Stimulated activated CD4-positive, alpha-beta T cell treated with anti-CD3 and anti-CD28 coated beads, Interleukin-12 subunit alpha, Interleukin-12 subunit beta, amount 100 ng/mL, for 24 hours (primary cell): ENCODE results near the gene TRAPPC6A.

Experiments
- DNase-seq, 2 experiments: peaks; one replicate each; pipeline ENCODE4 v3.0.0-alpha.2; 2020; ENCODE audit warnings: low read depth in 2 of 2

Gene TRAPPC6A

DNA sequence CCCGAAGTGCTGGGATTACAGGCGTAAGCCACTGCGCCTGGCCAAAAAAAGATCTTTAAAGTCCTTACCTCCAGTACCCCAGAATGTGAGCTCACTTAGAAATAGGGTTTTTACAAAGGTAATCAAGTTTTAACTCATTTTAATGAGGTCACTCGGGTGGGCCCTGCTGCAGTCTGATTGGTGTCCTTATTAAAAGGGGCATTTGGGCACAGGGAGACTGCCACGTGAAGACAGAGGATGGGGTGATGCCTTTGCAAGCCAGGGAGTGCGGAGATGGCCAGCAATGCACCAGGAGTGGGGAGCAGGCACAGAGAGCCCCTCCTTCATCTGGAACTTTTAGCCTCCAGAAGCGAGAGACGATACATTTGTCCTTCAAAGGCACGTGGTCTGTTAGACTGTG lies 28.9 kb downstream of the TRAPPC6A start:
- DNase-seq = no peak

DNA sequence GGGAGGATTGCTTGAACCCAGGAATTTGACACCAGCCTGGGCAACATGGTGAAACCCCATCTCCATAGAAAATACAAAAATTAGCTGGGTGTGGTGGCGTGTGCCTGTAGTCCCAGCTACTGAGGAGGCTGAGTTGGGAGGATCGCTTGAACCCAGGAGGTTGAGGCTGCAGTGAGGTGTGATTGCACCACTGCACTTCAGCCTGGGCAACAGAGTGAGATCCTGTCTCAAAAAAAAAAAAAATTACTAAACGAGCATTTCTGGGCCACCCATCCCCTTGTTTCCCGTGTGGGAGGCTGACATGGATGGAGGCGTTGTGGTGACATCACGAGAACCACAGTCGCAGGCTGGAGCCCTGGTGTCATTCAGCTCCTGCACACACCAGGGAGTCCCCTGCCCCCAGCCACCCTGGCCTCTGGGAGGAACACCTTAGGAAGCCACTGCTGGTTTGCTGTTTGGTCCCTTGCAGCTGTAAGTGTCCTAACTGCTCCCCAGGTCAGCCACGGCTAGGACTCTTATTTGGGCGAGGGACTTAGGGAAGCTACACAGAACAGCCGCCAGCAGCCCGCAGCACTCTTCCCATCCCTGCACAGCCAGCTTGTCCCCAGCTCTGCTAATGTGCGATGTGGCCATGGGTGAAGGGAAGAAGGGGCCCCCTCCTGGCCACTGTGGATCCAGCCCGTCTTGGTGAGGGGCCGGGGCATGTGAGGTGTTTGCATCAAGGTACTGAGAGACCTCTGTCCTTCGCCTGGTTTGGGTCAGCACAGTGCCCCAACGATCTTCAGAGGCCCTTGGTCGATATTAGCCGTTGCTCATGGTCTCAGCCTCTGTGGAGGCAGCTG lies 30.0 kb downstream of the TRAPPC6A start:
- no peak for DNase-seq

DNA sequence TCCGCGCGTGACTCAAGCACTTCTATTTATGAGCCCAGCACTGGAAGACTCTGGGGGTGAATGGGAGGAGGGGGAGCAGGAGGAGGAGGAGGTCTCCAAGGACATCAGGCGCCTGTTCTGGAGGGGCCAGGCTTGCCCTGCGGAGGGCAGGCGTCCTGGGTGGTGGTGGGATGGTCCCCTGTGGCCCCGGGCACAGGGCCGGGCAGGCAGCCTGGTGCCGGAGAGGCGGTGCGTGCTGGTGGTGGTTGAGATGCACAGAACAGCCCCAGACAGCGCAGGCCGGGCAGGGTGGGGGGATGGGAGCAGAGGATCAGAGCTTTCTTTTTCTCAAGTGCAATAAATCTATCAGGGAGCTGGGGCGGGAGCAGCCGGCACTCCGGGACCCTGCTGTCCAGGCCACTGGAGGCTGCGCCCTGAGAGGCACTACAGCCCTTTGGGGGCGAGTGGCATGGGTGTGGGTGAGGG lies 31.3 kb downstream of the TRAPPC6A start:
- no peak for DNase-seq

DNA sequence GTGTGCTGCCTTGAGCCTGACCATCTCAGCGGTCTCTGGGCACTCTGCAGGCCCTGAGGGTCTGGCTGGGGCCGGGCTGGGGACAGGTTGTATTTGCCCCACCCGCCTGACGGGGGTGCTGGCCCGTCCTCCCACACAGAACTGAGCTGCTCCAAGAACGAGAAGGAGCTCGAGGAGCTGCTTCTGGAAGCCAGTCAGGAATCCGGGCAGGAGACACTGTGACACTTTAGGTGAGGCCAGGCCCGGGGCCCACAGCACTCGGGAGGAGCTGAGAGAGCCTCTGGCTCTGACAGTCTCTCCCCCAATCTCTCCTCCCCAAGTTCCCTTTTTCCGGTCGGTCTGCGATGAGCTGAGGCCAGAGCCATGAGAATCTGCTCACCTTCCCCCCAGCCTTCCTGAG lies 31.8 kb downstream of the TRAPPC6A start:
- DNase-seq = no peak

DNA sequence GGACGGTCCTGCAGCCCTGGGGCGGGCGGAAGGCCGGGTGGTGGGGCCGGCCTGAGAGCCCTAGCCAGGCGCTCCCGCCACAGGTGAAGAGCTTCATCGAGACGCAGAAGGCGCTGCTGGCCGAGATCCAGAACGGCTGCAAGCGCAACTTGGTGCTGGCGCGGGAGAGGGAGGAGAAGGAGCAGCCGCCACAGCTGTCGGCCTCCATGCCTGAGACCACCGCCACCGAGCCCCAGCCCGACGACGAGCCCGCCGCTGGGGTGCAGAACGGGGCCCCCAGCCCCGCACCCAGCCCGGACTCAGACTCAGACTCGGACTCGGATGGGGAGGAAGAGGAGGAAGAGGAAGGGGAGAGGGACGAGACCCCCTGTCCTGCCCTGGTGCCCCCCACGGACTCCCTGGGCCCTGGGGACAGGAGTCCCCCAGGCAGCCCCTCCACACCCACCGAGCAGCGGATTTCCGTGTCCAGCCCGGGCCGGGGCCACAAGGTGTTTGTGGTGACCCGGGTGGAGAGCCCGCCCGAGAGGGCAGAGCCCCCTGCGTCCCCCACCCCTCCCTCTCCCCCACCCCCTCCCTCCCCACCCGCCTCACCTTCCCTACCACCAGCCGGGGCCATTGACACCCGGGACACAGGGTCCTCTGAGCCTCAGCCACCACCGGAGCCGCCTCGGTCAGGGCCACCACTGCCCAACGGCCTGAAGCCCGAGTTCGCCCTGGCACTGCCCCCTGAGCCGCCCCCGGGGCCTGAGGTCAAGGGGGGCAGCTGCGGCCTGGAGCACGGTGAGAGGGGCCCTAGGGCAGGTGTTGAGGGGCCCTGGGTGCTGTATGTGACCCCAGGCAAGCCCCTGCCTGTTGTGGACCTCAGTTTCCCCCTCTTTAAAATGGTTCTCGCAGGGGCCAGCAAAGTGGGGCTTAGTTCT lies 32.5 kb downstream of the TRAPPC6A start:
- no peak for DNase-seq

DNA sequence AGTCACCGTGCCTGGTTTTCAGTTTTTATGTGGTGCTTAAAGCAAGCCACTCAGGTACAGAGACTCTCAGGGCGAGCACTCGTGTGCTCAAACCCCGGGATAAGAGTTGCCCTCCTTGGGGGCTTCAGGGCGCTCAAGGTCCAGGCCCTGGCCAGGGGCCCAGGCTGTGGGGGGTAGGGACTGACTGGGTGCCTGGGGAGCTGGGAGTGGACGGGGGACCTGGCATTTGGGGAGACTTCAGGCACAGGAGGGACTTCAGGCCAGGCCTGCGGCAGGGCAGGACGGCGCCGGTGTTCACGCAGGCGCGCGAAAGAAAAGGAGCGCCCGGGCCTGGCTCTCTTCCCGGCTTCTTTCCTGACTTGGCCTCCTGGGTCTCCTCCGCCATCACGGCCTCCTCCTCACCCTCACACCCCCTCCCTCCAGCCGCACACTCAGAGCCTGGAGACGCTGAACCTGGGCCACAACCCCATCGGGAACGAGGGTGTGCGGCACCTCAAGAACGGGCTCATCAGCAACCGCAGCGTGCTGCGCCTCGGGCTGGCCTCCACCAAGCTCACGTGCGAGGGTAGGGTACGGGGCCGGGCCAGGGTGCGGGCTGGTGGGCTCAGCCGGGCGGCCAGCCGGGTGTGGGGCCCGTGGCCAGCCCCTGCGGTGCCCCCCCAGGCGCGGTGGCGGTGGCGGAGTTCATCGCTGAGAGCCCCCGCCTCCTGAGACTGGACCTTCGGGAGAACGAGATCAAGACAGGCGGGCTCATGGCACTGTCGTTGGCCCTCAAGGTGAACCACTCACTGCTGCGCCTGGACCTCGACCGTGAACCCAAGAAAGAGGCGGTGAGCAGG lies 33.4 kb downstream of the TRAPPC6A start:
- DNase-seq = no peak

DNA sequence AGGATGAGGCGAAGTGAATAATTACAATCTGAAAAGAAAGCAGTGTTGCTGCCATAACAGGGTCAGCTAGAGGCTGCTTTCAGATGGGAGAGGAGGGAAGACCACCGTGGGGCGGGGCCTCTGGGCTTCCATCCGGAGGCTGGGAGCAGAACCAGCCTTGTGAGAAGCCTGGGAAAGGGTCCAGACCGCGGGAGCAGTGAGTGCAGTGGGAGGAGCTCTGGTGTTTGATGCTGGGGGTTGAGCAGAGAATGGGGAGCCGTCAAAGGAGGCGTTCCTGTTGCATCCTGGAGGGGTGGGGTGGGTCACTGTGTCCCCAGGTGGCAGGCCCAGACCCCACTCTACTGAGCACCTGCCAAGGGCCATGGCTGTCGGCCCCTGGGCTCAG lies 35.3 kb downstream of the TRAPPC6A start:
- no peak for DNase-seq

DNA sequence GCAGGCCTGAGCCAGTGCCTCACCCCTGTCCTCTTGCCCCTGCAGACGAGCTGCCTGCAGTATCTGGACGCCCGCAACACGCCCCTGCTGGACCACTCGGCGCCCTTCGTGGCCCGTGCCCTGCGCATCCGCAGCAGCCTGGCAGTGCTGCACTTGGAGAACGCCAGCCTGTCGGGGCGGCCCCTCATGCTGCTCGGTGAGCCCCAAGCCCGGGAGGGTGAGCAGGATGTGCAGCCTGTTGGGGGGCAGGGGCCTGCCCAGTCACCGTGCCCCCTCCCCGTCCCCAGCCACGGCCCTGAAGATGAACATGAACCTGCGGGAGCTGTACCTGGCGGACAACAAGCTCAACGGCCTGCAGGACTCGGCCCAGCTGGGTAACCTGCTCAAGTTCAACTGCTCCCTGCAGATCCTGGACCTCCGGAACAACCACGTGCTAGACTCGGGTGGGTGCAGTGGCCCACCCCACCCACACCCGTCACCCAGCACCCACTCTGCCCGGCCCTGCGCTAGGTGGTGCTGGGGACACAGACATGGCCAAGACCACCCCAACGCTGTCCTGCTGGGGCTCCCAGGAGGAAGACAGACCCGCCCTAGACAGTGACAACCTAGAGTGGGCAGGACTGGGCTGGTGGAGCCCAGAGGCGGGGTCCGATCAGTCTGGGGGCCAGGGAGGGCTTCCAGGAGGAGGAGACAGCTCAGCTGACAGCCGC lies 35.9 kb downstream of the TRAPPC6A start:
- no peak for DNase-seq

DNA sequence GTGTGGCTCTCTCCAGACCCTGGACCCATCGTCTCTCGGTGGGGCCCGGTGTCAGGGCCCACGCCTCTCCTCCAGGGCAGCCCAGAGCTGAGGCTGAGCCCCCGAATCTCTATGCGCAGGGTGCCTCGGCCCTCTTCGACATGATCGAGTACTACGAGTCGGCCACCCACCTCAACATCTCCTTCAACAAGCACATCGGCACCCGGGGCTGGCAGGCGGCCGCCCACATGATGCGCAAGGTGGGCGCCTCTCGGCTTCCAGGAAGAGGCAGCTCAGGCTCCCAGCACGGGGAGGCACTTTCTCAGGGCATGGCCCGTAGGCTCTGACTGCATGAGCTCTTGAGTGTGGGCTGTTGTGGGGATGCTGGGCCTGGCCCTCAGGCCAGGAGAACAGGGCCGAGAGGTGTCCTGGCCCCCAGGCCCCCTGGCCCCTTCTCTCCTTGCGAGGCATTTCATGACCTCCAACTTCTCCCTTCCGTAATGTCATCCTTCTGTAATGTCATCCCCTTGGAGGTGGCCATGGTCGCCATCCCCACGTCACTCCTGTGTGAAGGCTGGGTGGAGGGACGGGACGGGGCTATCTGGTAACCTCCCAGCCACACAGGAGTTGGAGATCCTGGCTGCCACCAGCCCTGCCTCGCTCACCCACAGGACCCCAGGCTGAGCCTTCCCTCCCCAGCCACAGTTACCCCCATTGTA lies 36.7 kb downstream of the TRAPPC6A start:
- DNase-seq = no peak

DNA sequence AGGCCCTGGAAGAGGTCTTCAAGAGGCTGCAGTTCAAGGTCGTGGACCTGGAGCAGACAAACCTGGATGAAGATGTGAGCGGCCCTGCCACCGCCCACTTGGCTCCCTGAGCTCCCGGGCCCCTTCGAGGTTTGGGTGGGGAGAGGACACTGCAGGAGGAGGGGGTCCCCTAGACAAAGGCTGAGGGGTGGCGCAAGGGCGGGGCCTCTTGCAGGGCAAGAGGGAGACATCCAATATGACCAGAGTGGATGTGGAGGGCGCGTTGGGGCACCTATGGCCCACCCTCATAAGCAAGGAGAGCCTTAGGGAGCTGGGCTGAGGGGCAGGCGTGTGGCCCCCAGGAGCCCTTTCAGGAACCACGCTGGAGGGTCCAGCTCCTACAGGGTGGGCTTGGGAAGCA lies 37.5 kb downstream of the TRAPPC6A start:
- DNase-seq = no peak

DNA sequence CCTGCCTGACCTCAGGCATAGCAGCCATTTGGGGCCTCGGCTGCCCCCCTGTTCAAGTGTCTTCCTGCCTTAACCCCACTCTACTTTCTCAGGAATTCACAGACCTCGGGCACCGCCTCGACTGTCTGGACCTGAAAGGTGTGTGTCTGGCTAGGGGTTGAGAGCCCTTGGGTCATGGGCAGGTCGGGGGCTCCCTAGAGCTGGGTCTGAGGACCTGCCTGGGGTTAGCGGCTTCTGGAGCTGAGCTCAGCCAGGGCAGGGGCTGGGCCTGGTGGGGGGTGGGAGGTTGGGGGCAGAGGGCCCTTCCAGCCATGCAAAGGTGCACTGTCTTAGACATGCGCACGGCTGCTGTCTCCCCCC lies 37.9 kb downstream of the TRAPPC6A start:
- no peak for DNase-seq

DNA sequence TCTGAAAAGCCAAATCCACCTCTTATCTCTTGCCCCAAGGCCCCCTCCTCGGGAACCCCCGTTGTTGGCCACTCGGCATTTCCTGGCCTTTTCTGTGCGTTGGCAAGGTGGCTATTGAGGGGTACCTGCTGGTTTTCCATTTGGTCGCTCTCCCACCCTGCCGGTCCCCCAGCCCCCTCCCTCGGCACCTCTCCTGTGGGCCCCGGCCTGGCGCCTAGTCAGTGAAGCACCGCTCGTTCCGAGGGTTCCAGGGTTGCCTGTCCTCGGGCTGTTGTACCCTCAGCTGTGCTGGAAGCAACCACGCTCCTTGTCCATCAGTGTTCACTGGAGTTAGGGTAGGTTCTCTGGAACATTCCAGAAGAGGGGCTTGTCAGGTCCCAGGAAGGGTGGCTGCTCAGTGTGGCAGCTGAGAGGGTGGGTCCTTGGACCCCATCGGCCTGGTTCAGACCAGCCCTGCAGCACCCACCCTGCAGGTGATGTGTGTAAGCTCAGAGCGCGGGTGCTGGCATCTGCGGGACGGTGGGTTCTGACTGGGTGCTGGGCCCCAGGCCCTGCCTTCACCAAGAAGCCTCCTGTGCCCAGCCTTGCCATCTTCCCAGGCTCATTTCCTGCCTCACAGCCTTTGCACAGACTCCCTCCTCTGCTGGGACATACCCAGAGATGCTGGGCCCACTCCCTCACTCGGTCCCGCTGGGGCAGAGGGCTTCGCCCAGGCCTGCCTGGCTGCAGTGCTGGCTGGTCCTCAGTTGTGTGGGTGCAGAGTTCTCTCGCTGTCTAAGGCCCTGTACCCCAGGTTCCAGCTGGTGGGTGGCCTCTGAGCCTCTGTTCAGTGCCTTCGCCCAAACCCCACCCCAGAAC lies 38.5 kb downstream of the TRAPPC6A start:
- no peak for DNase-seq

DNA sequence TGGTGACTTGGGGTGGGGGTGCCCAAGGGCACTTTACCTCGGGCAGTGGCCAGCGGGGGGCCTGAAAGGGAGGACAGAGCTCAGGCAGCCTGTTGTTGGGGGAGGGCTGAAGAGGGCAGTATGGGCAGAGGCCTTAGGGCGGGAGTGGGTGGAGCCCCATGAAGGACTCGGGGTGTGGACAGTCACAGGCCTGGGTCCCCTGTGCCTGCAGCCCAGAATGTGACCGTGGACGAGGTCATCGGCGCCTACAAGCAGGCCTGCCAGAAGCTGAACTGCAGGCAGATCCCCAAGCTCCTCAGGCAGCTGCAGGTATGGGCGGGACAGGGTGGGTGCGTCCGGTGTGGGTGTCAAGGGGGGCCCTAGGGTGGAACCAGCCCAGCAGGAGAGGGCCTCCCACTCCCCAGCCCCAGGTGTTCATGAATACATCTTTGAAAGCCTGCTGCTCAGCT lies 39.7 kb downstream of the TRAPPC6A start:
- DNase-seq = no peak

DNA sequence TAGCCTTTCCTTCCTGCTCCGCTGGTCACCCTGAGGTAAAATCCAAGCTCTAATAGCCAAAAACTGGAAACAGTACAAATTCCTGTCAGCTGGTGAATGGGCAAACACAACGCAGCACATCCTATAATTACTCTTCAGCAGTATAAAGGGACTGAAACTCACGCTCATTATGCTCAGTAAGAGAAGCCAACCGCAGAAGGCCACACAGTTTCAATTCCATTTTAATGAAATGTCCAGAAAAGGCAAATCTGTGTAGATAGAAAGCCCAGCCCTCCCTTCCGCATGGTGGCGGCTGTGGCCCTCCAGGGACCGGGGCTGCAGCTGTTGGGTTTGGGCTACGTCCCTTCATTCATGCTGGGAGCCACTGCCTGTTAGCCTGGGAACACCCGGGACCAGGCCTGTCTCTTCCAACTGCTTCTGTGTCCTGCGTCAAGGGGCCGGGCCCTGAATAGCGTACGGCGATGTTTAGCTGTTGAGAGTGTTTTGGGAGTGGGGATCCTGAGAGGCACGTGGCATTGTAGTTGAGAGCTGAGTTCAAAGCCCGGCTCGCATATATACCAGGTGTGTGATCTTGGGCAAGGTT lies 40.8 kb downstream of the TRAPPC6A start:
- no peak for DNase-seq

DNA sequence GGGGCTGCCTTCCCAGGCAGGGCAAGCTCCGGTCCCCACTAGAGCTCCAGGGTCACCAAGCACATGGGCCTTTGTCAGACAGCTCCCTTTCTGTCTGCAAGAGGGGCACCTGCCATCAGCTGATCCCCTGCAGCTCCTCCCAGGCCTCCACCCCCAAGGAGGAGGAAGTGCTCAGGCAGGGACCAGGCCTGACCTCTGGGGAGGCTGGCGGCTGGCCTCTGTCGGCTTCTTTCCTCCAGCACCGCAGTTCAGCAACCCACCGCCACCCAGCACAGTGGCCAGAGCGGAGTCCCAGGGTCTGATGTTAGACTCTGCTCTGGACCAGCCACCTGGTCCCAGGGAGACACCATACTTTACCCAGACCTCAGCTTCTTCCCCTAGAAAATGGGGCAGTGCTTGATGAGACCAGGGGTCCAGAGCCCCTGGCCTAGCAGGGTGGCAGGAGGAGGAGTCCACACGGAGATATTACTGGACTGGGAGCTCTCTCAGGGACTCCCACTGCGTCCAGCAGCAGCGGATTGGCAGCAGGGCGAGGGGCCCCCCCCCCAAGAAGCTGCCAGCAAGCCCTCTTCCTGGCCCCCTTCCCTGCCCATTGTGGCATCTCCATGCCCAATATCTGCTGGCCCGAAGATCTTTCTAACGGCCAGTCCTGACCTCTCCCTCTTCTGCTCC lies 41.4 kb downstream of the TRAPPC6A start:
- DNase-seq = no peak

DNA sequence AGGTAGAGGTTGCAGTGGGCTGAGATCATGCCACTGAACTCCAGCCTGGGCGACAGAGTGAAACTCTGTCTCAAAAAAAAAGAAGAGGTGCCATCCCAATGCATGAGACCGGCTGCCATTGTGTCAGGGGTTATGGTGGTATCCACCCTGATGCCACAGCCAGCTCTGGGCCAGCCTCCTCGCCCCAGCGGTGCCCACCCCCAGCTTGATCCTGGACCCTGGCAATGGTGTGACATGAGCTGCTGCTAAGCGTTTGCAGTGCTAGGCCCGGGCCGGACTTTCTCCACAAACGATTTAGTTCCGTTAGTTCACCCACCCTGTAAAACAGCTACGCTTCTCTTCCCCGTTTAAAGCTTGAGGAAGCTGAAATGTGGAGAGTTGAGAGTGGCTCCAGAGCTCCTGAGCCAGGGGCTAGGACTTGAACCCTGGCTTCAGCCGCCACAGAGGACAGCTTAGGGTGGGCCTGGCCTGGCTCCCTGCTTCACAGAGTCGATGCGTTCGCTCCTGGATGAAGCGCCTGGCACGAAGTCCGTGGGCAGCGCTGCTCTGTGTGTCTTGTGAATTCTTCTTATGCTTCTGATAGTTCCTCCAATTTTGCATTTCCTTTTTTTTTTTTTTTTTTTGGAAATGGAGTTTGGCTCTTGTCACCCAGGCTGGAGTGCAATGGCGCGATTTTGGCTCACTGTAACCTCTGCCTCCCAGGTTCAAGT lies 42.7 kb downstream of the TRAPPC6A start:
- DNase-seq = no peak

DNA sequence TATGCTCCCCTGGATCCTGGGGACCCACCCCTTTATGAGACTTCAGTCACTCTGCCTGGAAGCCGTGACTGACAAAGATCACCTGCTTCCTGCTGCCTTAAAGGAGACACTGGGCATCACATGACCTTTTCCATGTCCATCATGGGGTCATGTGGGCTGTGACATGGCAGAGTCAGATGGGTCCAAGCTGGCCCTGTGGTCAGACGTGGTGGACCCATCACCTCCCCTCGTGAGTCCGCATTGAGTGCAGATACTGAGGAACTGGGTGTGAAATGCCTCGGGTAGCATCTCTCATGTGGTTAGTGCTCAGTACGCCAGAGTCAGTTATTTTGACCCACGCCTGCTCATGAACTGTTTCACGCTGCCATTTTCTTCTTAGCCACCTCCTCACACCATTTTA lies 44.4 kb downstream of the TRAPPC6A start:
- no peak for DNase-seq
